Dendritic cell treated with granulocyte-macrophage colony-stimulating factor and Interleukin-4, amounts not matched to agents 40 ng/mL and 50 ng/mL, for 4 days (primary cell): Measurements from ENCODE around the gene BMP10.
A peak's percentile ranks its signal among the peaks of the same experiment; 100 is the strongest.

Source experiments
- H3K27ac Mint-ChIP-seq: one replicate; pipeline ENCODE4 v1.8.0; 2022; ENCODE audit warnings: mild to moderate bottlenecking, mixed read lengths
- H3K27me3 Mint-ChIP-seq: one replicate; pipeline ENCODE4 v1.8.0; 2022; ENCODE audit warnings: mild to moderate bottlenecking, mixed read lengths
- H3K36me3 Mint-ChIP-seq: one replicate; pipeline ENCODE4 v1.8.0; 2022; ENCODE audit warnings: low read depth, mixed read lengths
- H3K4me1 Mint-ChIP-seq: one replicate; pipeline ENCODE4 v1.8.0; 2022; ENCODE audit warnings: low read depth, mixed read lengths
- H3K4me3 Mint-ChIP-seq: one replicate; pipeline ENCODE4 v1.8.0; 2022; ENCODE audit warnings: mild to moderate bottlenecking, moderate library complexity, mixed read lengths
- H3K9me3 Mint-ChIP-seq: one replicate; pipeline ENCODE4 v1.8.0; 2022; ENCODE audit warnings: mixed read lengths
- intact Hi-C: fragments of 100-400 bp; cut with micrococcal nuclease; formaldehyde crosslinking; loops from one replicate; pipeline ENCODE4 v1.15.0; 2022

Gene BMP10

GRCh38 chr2:68853915-68854314 is 17.3 kb downstream of the BMP10 start:
- H3K27ac Mint-ChIP-seq = no peak overlapping the region
- intact Hi-C loops = no loop called here
- peaks cover 67% of the 10 kb centered on the region for H3K4me1 Mint-ChIP-seq
- no peak overlapping the region for H3K4me3 Mint-ChIP-seq
- H3K36me3 Mint-ChIP-seq = no peaks in the 10 kb centered on the region
- H3K27me3 Mint-ChIP-seq = no peaks in the 10 kb centered on the region
- no peaks in the 10 kb centered on the region for H3K9me3 Mint-ChIP-seq

DNA sequence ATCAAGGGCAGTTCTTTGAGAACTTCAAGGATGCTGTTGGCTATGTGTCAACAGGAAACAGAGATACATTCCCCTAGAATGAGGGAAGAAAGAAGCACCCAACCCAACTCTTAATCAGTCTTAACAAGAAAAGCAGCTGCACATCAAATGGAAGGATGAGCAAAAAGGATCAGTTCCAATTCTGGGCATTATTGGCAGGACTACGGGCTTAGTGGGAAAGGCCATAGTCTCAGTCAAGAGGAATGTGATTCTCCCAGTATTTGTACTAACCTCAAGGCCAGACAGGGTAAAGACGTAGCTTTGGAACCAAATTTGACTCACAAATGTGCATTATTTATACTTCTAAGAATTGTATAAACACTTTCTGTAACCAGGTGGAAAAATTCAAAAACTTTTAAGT is 18.2 kb downstream of the BMP10 start:
- Mint-ChIP-seq H3K9me3 (no peaks in the 10 kb centered on the region), H3K4me3 (no peak overlapping the region), H3K36me3 (no peaks in the 10 kb centered on the region), H3K4me1 (peaks cover 63% of the 10 kb centered on the region), H3K27me3 (no peaks in the 10 kb centered on the region), H3K27ac (no peak overlapping the region)
- intact Hi-C loops = no loop called here

DNA sequence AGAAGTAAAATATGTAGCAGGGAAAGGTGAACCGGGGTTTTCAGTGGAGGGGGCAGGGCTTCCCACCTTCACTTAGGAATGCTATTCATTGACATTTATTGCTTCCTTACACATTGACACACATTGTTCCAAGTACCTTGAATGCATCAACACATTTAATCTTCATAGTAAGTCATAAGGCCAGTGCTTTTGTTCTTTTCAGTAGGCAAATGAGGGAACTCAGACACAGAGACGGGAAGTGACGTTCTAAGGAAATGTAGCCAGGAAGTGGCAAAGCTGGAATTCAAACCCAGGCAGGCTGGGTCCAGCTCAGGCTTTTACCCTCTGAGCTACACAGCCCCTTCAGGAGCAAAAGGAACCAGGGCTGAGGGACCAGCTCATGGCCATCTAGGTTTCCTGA is 20.7 kb downstream of the BMP10 start:
- intact Hi-C loops = no loop called here
- peaks cover 62% of the 10 kb centered on the region for H3K4me1 Mint-ChIP-seq
- no peak overlapping the region for H3K4me3 Mint-ChIP-seq
- no peaks in the 10 kb centered on the region for H3K9me3 Mint-ChIP-seq
- H3K27me3 Mint-ChIP-seq = no peaks in the 10 kb centered on the region
- peak overlapping the region; percentile 71 for H3K27ac Mint-ChIP-seq
- no peaks in the 10 kb centered on the region for H3K36me3 Mint-ChIP-seq

DNA sequence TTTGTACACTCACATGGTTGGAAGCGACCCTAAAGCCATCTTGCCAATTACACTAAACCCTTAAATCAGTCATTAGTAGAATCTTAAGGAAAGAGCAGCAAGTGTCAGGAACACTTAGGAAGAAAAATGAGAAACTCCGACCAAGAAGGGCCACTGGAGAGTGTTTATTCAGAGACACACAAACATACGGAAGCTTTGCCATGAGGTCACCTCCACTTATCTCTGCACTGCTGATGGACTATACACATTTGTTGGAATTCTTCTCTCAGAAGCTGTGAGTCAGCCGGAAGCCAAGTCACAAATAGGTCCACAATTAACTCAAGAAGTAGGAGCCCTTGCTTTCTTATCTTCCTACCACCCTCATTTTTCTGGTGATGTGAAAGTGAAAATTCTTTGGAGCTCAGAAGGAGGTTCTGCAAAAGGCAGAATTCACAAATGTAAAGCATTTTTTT is 21.6 kb downstream of the BMP10 start:
- H3K36me3 Mint-ChIP-seq = no peaks in the 10 kb centered on the region
- no peaks in the 10 kb centered on the region for H3K27me3 Mint-ChIP-seq
- peak overlapping the region; percentile 71 for H3K27ac Mint-ChIP-seq
- intact Hi-C loops = no loop called here
- H3K9me3 Mint-ChIP-seq = no peaks in the 10 kb centered on the region
- H3K4me3 Mint-ChIP-seq = no peak overlapping the region
- peaks cover 60% of the 10 kb centered on the region for H3K4me1 Mint-ChIP-seq

- Mint-ChIP-seq H3K4me3 (no peak overlapping the region), H3K27ac (peak overlapping the region; percentile 23), H3K36me3 (no peaks in the 10 kb centered on the region), H3K27me3 (no peaks in the 10 kb centered on the region), H3K9me3 (no peaks in the 10 kb centered on the region), H3K4me1 (peaks cover 49% of the 10 kb centered on the region)
- intact Hi-C loops = no loop called here
Measured at GRCh38 chr2:68847751-68848150, 23.4 kb downstream of the BMP10 start.

DNA sequence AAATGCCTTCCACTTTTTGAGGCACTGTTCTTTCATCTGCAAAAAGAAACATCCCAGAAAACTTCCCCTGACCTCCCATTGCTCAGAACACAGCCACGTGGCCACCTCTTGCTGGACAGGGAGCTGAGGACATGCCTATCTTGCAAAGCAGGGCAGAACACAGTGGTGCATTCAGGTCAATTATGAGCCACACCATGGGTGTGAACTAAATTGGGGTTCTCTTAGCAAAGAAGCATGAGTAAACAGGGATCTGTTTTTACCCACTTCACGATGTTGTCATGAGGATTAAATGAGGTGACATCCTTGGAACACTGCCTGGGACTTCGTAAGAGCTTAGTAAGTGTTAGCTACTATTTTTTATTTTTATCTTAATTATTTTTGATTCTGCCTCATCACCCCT is 25.1 kb downstream of the BMP10 start:
- intact Hi-C loops = no loop called here
- Mint-ChIP-seq H3K4me3 (no peak overlapping the region), H3K27ac (peak overlapping the region; percentile 39), H3K36me3 (no peaks in the 10 kb centered on the region), H3K27me3 (no peaks in the 10 kb centered on the region), H3K9me3 (no peaks in the 10 kb centered on the region), H3K4me1 (peaks cover 53% of the 10 kb centered on the region)

GRCh38 chr2:68845043-68845442 is 26.2 kb downstream of the BMP10 start:
- Mint-ChIP-seq H3K27me3 (no peaks in the 10 kb centered on the region), H3K4me3 (no peak overlapping the region), H3K36me3 (no peaks in the 10 kb centered on the region), H3K4me1 (peaks cover 43% of the 10 kb centered on the region), H3K27ac (peak overlapping the region; percentile 39), H3K9me3 (no peaks in the 10 kb centered on the region)
- intact Hi-C loops = no loop called here

DNA sequence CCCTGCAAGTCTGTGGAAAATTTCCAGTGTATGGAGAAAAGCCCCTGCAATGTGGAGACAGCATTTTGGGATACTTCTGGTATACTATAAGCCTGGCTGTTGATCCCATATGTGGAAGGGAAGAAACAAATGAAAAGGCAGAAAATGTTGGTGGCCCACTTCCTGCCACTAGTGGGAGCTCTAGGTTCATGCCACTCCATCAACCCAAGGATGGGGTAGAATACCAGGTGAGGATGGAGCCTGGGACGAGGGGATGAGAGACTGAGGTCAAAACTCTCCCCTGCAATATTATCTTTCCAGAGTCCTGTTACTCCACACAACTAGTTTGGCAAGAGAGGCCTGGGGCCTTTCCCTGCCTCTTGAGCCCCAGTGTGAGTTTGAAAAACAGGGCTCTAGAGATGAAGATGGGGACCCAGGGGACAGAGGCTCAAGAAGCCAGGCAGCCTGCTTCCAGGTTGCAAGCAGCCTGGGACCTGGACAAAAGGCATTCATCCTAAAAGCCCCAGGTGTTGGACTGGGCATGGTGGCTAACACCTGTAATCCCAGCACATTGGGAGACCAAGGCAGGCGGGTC is 31.9 kb downstream of the BMP10 start:
- H3K27ac Mint-ChIP-seq = peak overlapping the region; percentile 56

DNA sequence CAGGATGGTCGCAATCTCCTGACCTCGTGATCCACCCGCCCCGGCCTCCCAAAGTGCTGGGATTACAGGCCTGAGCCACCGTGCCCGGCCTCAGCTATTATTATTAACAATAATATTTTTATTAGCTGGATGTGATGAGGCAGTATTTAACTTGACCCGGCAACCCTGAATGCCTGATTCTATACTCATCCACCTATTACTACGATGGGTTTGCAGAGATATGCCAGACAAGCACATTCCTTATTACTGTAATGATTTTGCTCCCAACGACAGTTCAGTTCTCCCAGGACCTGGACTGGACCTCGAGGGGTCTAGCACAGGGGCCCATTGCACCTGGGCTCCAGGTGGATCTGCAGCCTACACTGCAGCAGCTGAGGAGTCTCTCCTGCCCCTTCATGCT is 32.6 kb downstream of the BMP10 start:
- Mint-ChIP-seq H3K27ac (no peak overlapping the region), H3K4me3 (no peak overlapping the region), H3K4me1 (peaks cover 43% of the 10 kb centered on the region), H3K36me3 (peaks cover 4% of the 10 kb centered on the region), H3K27me3 (no peaks in the 10 kb centered on the region), H3K9me3 (no peaks in the 10 kb centered on the region)
- intact Hi-C loops = loop anchor here (1.0 kb wide), 2 partner anchors 72 to 84 kb away; no protein-coding TSS in a partner anchor

More for the DNA sequence above, 31.9 kb downstream of the BMP10 start:
- Mint-ChIP-seq H3K27me3 (no peaks in the 10 kb centered on the region), H3K36me3 (peaks cover 4% of the 10 kb centered on the region), H3K4me3 (no peak overlapping the region), H3K4me1 (peaks cover 36% of the 10 kb centered on the region), H3K9me3 (no peaks in the 10 kb centered on the region)
- intact Hi-C loops = loop anchor here (1.0 kb wide), 2 partner anchors 71 to 83 kb away; no protein-coding TSS in a partner anchor

- Mint-ChIP-seq H3K36me3 (peaks cover 4% of the 10 kb centered on the region), H3K4me3 (no peak overlapping the region), H3K27me3 (no peaks in the 10 kb centered on the region), H3K4me1 (peaks cover 43% of the 10 kb centered on the region), H3K27ac (no peak overlapping the region), H3K9me3 (no peaks in the 10 kb centered on the region)
- intact Hi-C loops = loop anchor here (1.0 to 2.0 kb wide), 4 partner anchors 9 to 375 kb away; no protein-coding TSS in a partner anchor
Measured at GRCh38 chr2:68837861-68838341, 33.3 kb downstream of the BMP10 start.

- Mint-ChIP-seq H3K27ac (peak overlapping the region; percentile 71), H3K4me3 (no peak overlapping the region), H3K36me3 (peaks cover 4% of the 10 kb centered on the region), H3K4me1 (peaks cover 48% of the 10 kb centered on the region), H3K9me3 (no peaks in the 10 kb centered on the region), H3K27me3 (no peaks in the 10 kb centered on the region)
- intact Hi-C loops = loop anchor here (1.0 to 2.0 kb wide), 4 partner anchors 8 to 375 kb away; no protein-coding TSS in a partner anchor
Measured at GRCh38 chr2:68837164-68837860, 33.9 kb downstream of the BMP10 start.

DNA sequence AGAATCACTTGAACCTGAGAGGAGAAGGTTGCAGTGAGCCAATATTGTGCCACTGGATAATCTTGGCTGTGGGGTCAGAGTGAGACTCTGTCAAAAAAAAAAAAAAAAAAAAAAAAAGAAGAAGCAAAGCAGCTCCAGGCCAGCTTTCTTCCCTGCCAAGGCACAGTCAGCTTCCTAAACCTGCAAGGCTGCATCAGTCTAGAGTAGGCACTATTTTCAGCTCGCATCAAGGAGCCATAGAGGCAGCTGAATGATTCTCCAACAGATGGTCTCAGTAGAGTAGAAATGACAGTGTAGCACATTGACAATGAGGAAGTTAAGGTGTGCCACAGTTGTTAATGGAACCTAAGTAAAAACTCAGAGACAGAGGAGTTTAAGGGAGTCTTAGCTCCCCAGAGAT is 35.6 kb downstream of the BMP10 start:
- intact Hi-C loops = loop anchor here (2.0 kb wide), 3 partner anchors 83 to 373 kb away; no protein-coding TSS in a partner anchor
- Mint-ChIP-seq H3K9me3 (no peaks in the 10 kb centered on the region), H3K4me3 (peak overlapping the region; percentile 71), H3K4me1 (peaks cover 60% of the 10 kb centered on the region), H3K27ac (peak overlapping the region; percentile 98), H3K36me3 (peaks cover 4% of the 10 kb centered on the region), H3K27me3 (no peaks in the 10 kb centered on the region)

DNA sequence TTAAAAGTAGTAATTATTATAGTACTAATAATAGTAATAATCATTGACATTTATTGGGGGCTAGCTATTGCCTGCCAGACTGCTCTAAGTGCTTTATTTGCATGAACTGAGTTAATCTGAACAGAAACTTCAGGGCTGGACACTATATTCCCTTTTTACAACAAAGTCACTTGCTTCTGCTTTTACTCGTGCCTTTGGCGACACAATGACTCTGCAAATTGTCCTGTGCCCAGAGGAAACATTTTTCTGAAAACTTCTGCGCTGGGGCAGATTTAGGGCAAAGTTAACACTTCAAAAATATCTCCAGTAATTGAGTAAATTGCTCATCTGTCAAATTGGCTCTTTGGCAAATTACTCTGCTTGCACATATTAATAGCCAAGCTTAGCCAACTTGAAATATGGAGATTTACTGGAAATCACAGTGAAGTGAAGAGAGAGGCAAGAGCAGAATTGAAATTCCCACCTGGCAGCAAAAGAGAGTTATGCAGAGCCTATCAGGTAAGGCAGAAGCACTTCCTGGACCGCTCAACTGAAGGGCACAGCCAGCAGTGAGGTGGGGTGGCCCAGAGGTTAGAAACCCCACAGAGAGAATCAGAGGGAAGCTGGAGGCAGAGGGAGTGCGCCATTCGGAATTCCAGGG is 36.3 kb downstream of the BMP10 start:
- Mint-ChIP-seq H3K36me3 (peaks cover 4% of the 10 kb centered on the region), H3K4me1 (peaks cover 63% of the 10 kb centered on the region), H3K27me3 (no peaks in the 10 kb centered on the region), H3K4me3 (peak overlapping the region; percentile 71), H3K9me3 (no peaks in the 10 kb centered on the region), H3K27ac (peak overlapping the region; percentile 98)
- intact Hi-C loops = no loop called here

GRCh38 chr2:68833162-68833561 is 38.0 kb downstream of the BMP10 start:
- intact Hi-C loops = no loop called here
- peaks cover 8% of the 10 kb centered on the region for H3K36me3 Mint-ChIP-seq
- peak overlapping the region; percentile 91 for H3K27ac Mint-ChIP-seq
- no peaks in the 10 kb centered on the region for H3K9me3 Mint-ChIP-seq
- no peaks in the 10 kb centered on the region for H3K27me3 Mint-ChIP-seq
- no peak overlapping the region for H3K4me3 Mint-ChIP-seq
- H3K4me1 Mint-ChIP-seq = peaks cover 75% of the 10 kb centered on the region
